Neuronal stem cell (in vitro differentiated cells): ENCODE data around the gene KCNK1.

Source experiments
- DNase-seq: peaks from one replicate; pipeline ENCODE4 v3.0.0-alpha.2; 2013; ENCODE audit warnings: low spot score
- H2AFZ ChIP-seq: one replicate; pipeline ENCODE4 v1.6.1; 2013; ENCODE audit warnings: mild to moderate bottlenecking, low read length, inconsistent platforms
- H2AK5ac ChIP-seq: 2 replicates; pipeline ENCODE4 v1.6.1; 2013; ENCODE audit warnings: low read depth, mild to moderate bottlenecking, inconsistent platforms, low read length, moderate library complexity, mixed read lengths
- H2BK120ac ChIP-seq: 2 replicates; pipeline ENCODE4 v1.6.1; 2013; ENCODE audit warnings: low read depth, mild to moderate bottlenecking, inconsistent platforms, low read length, moderate library complexity, mixed read lengths
- H2BK12ac ChIP-seq: one replicate; pipeline ENCODE4 v1.6.1; 2013; ENCODE audit warnings: low read length, inconsistent platforms
- H2BK15ac ChIP-seq: 2 replicates; pipeline ENCODE4 v1.6.1; 2013; ENCODE audit warnings: mild to moderate bottlenecking, low read length, inconsistent platforms, mixed read lengths
- H2BK5ac ChIP-seq: one replicate; pipeline ENCODE4 v1.6.1; 2013; ENCODE audit warnings: inconsistent platforms, mild to moderate bottlenecking, low read length, moderate library complexity
- H3K14ac ChIP-seq: one replicate; pipeline ENCODE4 v1.6.1; 2013; ENCODE audit warnings: low read length, inconsistent platforms
- H3K18ac ChIP-seq: 2 replicates; pipeline ENCODE4 v1.6.1; 2013; ENCODE audit warnings: low read length, inconsistent platforms
- H3K23ac ChIP-seq: 2 replicates; pipeline ENCODE4 v1.6.1; 2013; ENCODE audit warnings: low read depth, mild to moderate bottlenecking, mixed read lengths, low read length, inconsistent platforms; ENCODE audit not compliant: poor library complexity
- H3K27ac ChIP-seq: replicated peaks from 3 replicates; pipeline ENCODE4 v1.5.1; 2013; ENCODE audit warnings: low read length, inconsistent platforms
- H3K27me3 ChIP-seq, 3 experiments: 2 replicates each; pipeline ENCODE4 v1.6.1; 2013; ENCODE audit warnings: low read length in 3 of 3, mild to moderate bottlenecking in 2 of 3, inconsistent platforms in 1 of 3, low read depth in 1 of 3, mixed read lengths in 1 of 3, moderate library complexity in 1 of 3; ENCODE audit not compliant: control insufficient read depth in 3 of 3, insufficient read depth in 3 of 3
- H3K36me3 ChIP-seq, 2 donors: replicated peaks in 1 of 2; 2 replicates each; pipeline ENCODE4 v1.6.1; 2013; ENCODE audit warnings: low read length in 2 of 2; ENCODE audit not compliant: control insufficient read depth in 2 of 2, insufficient read depth in 2 of 2
- H3K4ac ChIP-seq: 2 replicates; pipeline ENCODE4 v1.6.1; 2013; ENCODE audit warnings: inconsistent platforms, mild to moderate bottlenecking, low read length, moderate library complexity
- H3K4me1 ChIP-seq, 2 donors: 1 replicate in 1 of 2; 2 replicates in 1 of 2; pipeline ENCODE4 v1.6.1; 2013; ENCODE audit warnings: low read length in 2 of 2, low read depth in 1 of 2; ENCODE audit not compliant: control insufficient read depth in 2 of 2, insufficient read depth in 1 of 2
- H3K4me2 ChIP-seq: one replicate; pipeline ENCODE4 v1.6.1; 2013; ENCODE audit warnings: mild to moderate bottlenecking, low read length, inconsistent platforms; ENCODE audit not compliant: insufficient read depth, poor library complexity, severe bottlenecking
- H3K4me3 ChIP-seq, 2 donors: 2 replicates each; pipeline ENCODE4 v1.5.1; 2013; ENCODE audit warnings: low read length in 2 of 2, mild to moderate bottlenecking in 2 of 2, inconsistent platforms in 1 of 2, moderate library complexity in 1 of 2
- H3K79me1 ChIP-seq: one replicate; pipeline ENCODE4 v1.6.1; 2013; ENCODE audit warnings: low read depth, mild to moderate bottlenecking, inconsistent platforms, low read length, moderate library complexity
- H3K9ac ChIP-seq: one replicate; pipeline ENCODE4 v1.6.1; 2013; ENCODE audit warnings: mild to moderate bottlenecking, low read depth, low read length, inconsistent platforms; ENCODE audit not compliant: poor library complexity
- H3K9me3 ChIP-seq, 2 donors: replicated peaks in 1 of 2; 2 replicates each; pipeline versions ENCODE3 to v1.6.1; 2013; ENCODE audit warnings: low read length in 2 of 2, mild to moderate bottlenecking in 2 of 2, inconsistent platforms in 1 of 2, low read depth in 1 of 2, mixed read lengths in 1 of 2, moderate library complexity in 1 of 2; ENCODE audit not compliant: control insufficient read depth in 2 of 2, insufficient read depth in 1 of 2
- H4K8ac ChIP-seq: one replicate; pipeline ENCODE4 v1.6.1; 2013; ENCODE audit warnings: low read depth, mild to moderate bottlenecking, inconsistent platforms, low read length, moderate library complexity
- H4K91ac ChIP-seq: one replicate; pipeline ENCODE4 v1.6.1; 2013; ENCODE audit warnings: low read length, low read depth, mild to moderate bottlenecking, inconsistent platforms; ENCODE audit not compliant: poor library complexity
- WGBS, 2 donors: extraction: QIAGEN DNeasy Blood & Tissue Kit; methylation state at CpG; one replicate each; pipeline ENCODE4 v1.1.7; 2013; ENCODE audit warnings: missing lambda C conversion rate in 2 of 2, mixed read lengths in 1 of 2; ENCODE audit not compliant: insufficient read length in 2 of 2, insufficient replicate concordance in 1 of 2; ENCODE audit errors: extremely low coverage in 2 of 2; 5-methylcytosine and 5-hydroxymethylcytosine counted together

The KCNK1 gene

GRCh38 chr1:233621923-233622322, 8.0 kb downstream of the KCNK1 start:
- Histone ChIP-seq H3K4me2 (no peak overlapping the region), H3K9ac (no peak overlapping the region), H3K4me3 (no peak overlapping the region), H3K4me1 (peaks cover 0 to 2% of the 10 kb centered on the region in 2 donors), H3K14ac (no peak overlapping the region), H2BK5ac (no peak overlapping the region), H3K27ac (no peak overlapping the region), H4K91ac (no peak overlapping the region), H2BK12ac (no peak overlapping the region), H3K79me1 (no peaks in the 10 kb centered on the region), H3K9me3 (no peaks in the 10 kb centered on the region), H2AFZ (no peak overlapping the region), H3K36me3 (no peaks in the 10 kb centered on the region), H2AK5ac (no peak overlapping the region), H2BK120ac (no peak overlapping the region), H2BK15ac (no peak overlapping the region), H3K27me3 (peaks cover 0 to 3% (median 0%) of the 10 kb centered on the region in 3 experiments), H3K23ac (no peak overlapping the region), H4K8ac (no peak overlapping the region), H3K18ac (no peak overlapping the region), H3K4ac (no peak overlapping the region)
- no peak for DNase-seq
- WGBS, 2 donors = no CpG with 5 or more reads among the region's 3 CpGs

- no CpG with 5 or more reads among the region's 3 CpGs for WGBS, 2 donors
These were observed 10.4 kb downstream of the KCNK1 start for GRCh38 chr1:233624289-233624688.

GRCh38 chr1:233625087-233625486, 11.2 kb downstream of the KCNK1 start:
- H2AK5ac ChIP-seq = no peak overlapping the region
- H2BK5ac ChIP-seq = no peak overlapping the region
- no peak overlapping the region for H2BK120ac ChIP-seq
- H3K4ac ChIP-seq = no peak overlapping the region
- H3K18ac ChIP-seq = no peak overlapping the region
- H2BK12ac ChIP-seq = no peak overlapping the region
- H3K14ac ChIP-seq = no peak overlapping the region
- H2BK15ac ChIP-seq = no peak overlapping the region
- H3K9ac ChIP-seq = no peak overlapping the region
- H2AFZ ChIP-seq = no peak overlapping the region
- no peak overlapping the region for H3K4me2 ChIP-seq
- H4K8ac ChIP-seq = no peak overlapping the region
- H3K27ac ChIP-seq = no peak overlapping the region
- no peaks in the 10 kb centered on the region for H3K36me3 ChIP-seq
- H3K4me3 ChIP-seq = no peak overlapping the region
- no CpG with 5 or more reads among the region's 2 CpGs for WGBS, 2 donors
- no peaks in the 10 kb centered on the region for H3K79me1 ChIP-seq
- DNase-seq = no peak
- no peaks in the 10 kb centered on the region for H3K9me3 ChIP-seq
- H4K91ac ChIP-seq = no peak overlapping the region
- H3K27me3 ChIP-seq = no peaks in the 10 kb centered on the region
- H3K23ac ChIP-seq = no peak overlapping the region
- H3K4me1 ChIP-seq = peaks cover 0 to 2% of the 10 kb centered on the region in 2 donors

More at GRCh38 chr1:233624289-233624688, 10.4 kb downstream of the KCNK1 start:
- H3K4me3 ChIP-seq = no peak overlapping the region
- no peak overlapping the region for H3K9ac ChIP-seq
- H3K27me3 ChIP-seq = no peaks in the 10 kb centered on the region
- no peak overlapping the region for H2BK5ac ChIP-seq
- H2BK120ac ChIP-seq = peak overlapping the region; percentile 32
- H3K4me1 ChIP-seq = peaks cover 0 to 2% of the 10 kb centered on the region in 2 donors
- H3K4me2 ChIP-seq = no peak overlapping the region
- H3K18ac ChIP-seq = no peak overlapping the region
- H2BK15ac ChIP-seq = no peak overlapping the region
- no peak overlapping the region for H2BK12ac ChIP-seq
- H3K23ac ChIP-seq = no peak overlapping the region
- H3K36me3 ChIP-seq = no peaks in the 10 kb centered on the region
- H3K4ac ChIP-seq = no peak overlapping the region
- H3K27ac ChIP-seq = no peak overlapping the region
- no peak overlapping the region for H4K8ac ChIP-seq
- H4K91ac ChIP-seq = peak overlapping the region; percentile 5
- H3K14ac ChIP-seq = no peak overlapping the region
- no peak overlapping the region for H2AK5ac ChIP-seq
- no peaks in the 10 kb centered on the region for H3K79me1 ChIP-seq
- DNase-seq = no peak
- H3K9me3 ChIP-seq = no peaks in the 10 kb centered on the region
- no peak overlapping the region for H2AFZ ChIP-seq

- H2BK120ac ChIP-seq = no peak overlapping the region
- H3K36me3 ChIP-seq = no peaks in the 10 kb centered on the region
- peaks cover 0 to 2% of the 10 kb centered on the region in 2 donors for H3K4me1 ChIP-seq
- no peak overlapping the region for H3K4ac ChIP-seq
- no peak overlapping the region for H2BK5ac ChIP-seq
- H2BK12ac ChIP-seq = no peak overlapping the region
- peaks cover 0 to 2% (median 0%) of the 10 kb centered on the region in 3 experiments for H3K27me3 ChIP-seq
- H3K79me1 ChIP-seq = no peaks in the 10 kb centered on the region
- no peak overlapping the region for H3K4me3 ChIP-seq
- no peak overlapping the region for H3K27ac ChIP-seq
- no peaks in the 10 kb centered on the region for H3K9me3 ChIP-seq
- H2BK15ac ChIP-seq = no peak overlapping the region
- no peak overlapping the region for H4K91ac ChIP-seq
- H3K23ac ChIP-seq = no peak overlapping the region
- no CpG with 5 or more reads among the region's 4 CpGs for WGBS, 2 donors
- no peak for DNase-seq
- H3K18ac ChIP-seq = no peak overlapping the region
- H4K8ac ChIP-seq = peak overlapping the region; percentile 70
- H3K4me2 ChIP-seq = no peak overlapping the region
- H2AFZ ChIP-seq = no peak overlapping the region
- no peak overlapping the region for H2AK5ac ChIP-seq
- no peak overlapping the region for H3K14ac ChIP-seq
- no peak overlapping the region for H3K9ac ChIP-seq
These were observed 11.6 kb downstream of the KCNK1 start for GRCh38 chr1:233625510-233625981.
